Neuronal stem cell (in vitro differentiated cells): ENCODE data around the gene LMTK3.

Experiments used
- DNase-seq: peaks from one replicate; pipeline ENCODE4 v3.0.0-alpha.2; 2013; ENCODE audit warnings: low spot score
- H2AFZ ChIP-seq: one replicate; pipeline ENCODE4 v1.6.1; 2013; ENCODE audit warnings: mild to moderate bottlenecking, low read length, inconsistent platforms
- H2AK5ac ChIP-seq: 2 replicates; pipeline ENCODE4 v1.6.1; 2013; ENCODE audit warnings: low read depth, mild to moderate bottlenecking, inconsistent platforms, low read length, moderate library complexity, mixed read lengths
- H2BK120ac ChIP-seq: 2 replicates; pipeline ENCODE4 v1.6.1; 2013; ENCODE audit warnings: low read depth, mild to moderate bottlenecking, inconsistent platforms, low read length, moderate library complexity, mixed read lengths
- H2BK12ac ChIP-seq: one replicate; pipeline ENCODE4 v1.6.1; 2013; ENCODE audit warnings: low read length, inconsistent platforms
- H2BK15ac ChIP-seq: 2 replicates; pipeline ENCODE4 v1.6.1; 2013; ENCODE audit warnings: mild to moderate bottlenecking, low read length, inconsistent platforms, mixed read lengths
- H2BK5ac ChIP-seq: one replicate; pipeline ENCODE4 v1.6.1; 2013; ENCODE audit warnings: inconsistent platforms, mild to moderate bottlenecking, low read length, moderate library complexity
- H3K14ac ChIP-seq: one replicate; pipeline ENCODE4 v1.6.1; 2013; ENCODE audit warnings: low read length, inconsistent platforms
- H3K18ac ChIP-seq: 2 replicates; pipeline ENCODE4 v1.6.1; 2013; ENCODE audit warnings: low read length, inconsistent platforms
- H3K23ac ChIP-seq: 2 replicates; pipeline ENCODE4 v1.6.1; 2013; ENCODE audit warnings: low read depth, mild to moderate bottlenecking, mixed read lengths, low read length, inconsistent platforms; ENCODE audit not compliant: poor library complexity
- H3K27ac ChIP-seq: replicated peaks from 3 replicates; pipeline ENCODE4 v1.5.1; 2013; ENCODE audit warnings: low read length, inconsistent platforms
- H3K27me3 ChIP-seq, 3 experiments: 2 replicates each; pipeline ENCODE4 v1.6.1; 2013; ENCODE audit warnings: low read length in 3 of 3, mild to moderate bottlenecking in 2 of 3, inconsistent platforms in 1 of 3, low read depth in 1 of 3, mixed read lengths in 1 of 3, moderate library complexity in 1 of 3; ENCODE audit not compliant: control insufficient read depth in 3 of 3, insufficient read depth in 3 of 3
- H3K36me3 ChIP-seq, 2 donors: replicated peaks in 1 of 2; 2 replicates each; pipeline ENCODE4 v1.6.1; 2013; ENCODE audit warnings: low read length in 2 of 2; ENCODE audit not compliant: control insufficient read depth in 2 of 2, insufficient read depth in 2 of 2
- H3K4ac ChIP-seq: 2 replicates; pipeline ENCODE4 v1.6.1; 2013; ENCODE audit warnings: inconsistent platforms, mild to moderate bottlenecking, low read length, moderate library complexity
- H3K4me1 ChIP-seq, 2 donors: 1 replicate in 1 of 2; 2 replicates in 1 of 2; pipeline ENCODE4 v1.6.1; 2013; ENCODE audit warnings: low read length in 2 of 2, low read depth in 1 of 2; ENCODE audit not compliant: control insufficient read depth in 2 of 2, insufficient read depth in 1 of 2
- H3K4me2 ChIP-seq: one replicate; pipeline ENCODE4 v1.6.1; 2013; ENCODE audit warnings: mild to moderate bottlenecking, low read length, inconsistent platforms; ENCODE audit not compliant: insufficient read depth, poor library complexity, severe bottlenecking
- H3K4me3 ChIP-seq, 2 donors: 2 replicates each; pipeline ENCODE4 v1.5.1; 2013; ENCODE audit warnings: low read length in 2 of 2, mild to moderate bottlenecking in 2 of 2, inconsistent platforms in 1 of 2, moderate library complexity in 1 of 2
- H3K79me1 ChIP-seq: one replicate; pipeline ENCODE4 v1.6.1; 2013; ENCODE audit warnings: low read depth, mild to moderate bottlenecking, inconsistent platforms, low read length, moderate library complexity
- H3K9ac ChIP-seq: one replicate; pipeline ENCODE4 v1.6.1; 2013; ENCODE audit warnings: mild to moderate bottlenecking, low read depth, low read length, inconsistent platforms; ENCODE audit not compliant: poor library complexity
- H3K9me3 ChIP-seq, 2 donors: replicated peaks in 1 of 2; 2 replicates each; pipeline versions ENCODE3 to v1.6.1; 2013; ENCODE audit warnings: low read length in 2 of 2, mild to moderate bottlenecking in 2 of 2, inconsistent platforms in 1 of 2, low read depth in 1 of 2, mixed read lengths in 1 of 2, moderate library complexity in 1 of 2; ENCODE audit not compliant: control insufficient read depth in 2 of 2, insufficient read depth in 1 of 2
- H4K8ac ChIP-seq: one replicate; pipeline ENCODE4 v1.6.1; 2013; ENCODE audit warnings: low read depth, mild to moderate bottlenecking, inconsistent platforms, low read length, moderate library complexity
- H4K91ac ChIP-seq: one replicate; pipeline ENCODE4 v1.6.1; 2013; ENCODE audit warnings: low read length, low read depth, mild to moderate bottlenecking, inconsistent platforms; ENCODE audit not compliant: poor library complexity
- WGBS, 2 donors: extraction: QIAGEN DNeasy Blood & Tissue Kit; methylation state at CpG; one replicate each; pipeline ENCODE4 v1.1.7; 2013; ENCODE audit warnings: missing lambda C conversion rate in 2 of 2, mixed read lengths in 1 of 2; ENCODE audit not compliant: insufficient read length in 2 of 2, insufficient replicate concordance in 1 of 2; ENCODE audit errors: extremely low coverage in 2 of 2; 5-methylcytosine and 5-hydroxymethylcytosine counted together

The LMTK3 gene

DNA sequence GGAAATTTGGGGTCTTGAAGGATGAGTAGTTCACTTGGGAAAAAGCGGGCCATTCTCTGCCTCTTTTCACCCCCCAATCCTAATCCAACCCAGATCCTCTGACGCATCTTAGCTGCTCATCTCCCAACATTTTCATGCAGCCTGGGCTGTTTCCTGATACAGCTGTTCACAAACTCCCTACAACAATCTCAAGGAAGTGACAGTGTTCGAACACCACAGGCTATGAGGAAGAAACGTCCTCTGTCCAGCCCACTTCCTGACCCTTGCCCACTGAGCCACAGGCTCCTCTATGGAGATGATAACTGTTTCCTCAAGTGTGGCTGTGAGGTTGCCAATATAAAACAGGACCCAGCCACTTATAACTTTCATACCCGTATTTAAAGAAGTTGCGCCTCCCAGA, 16.2 kb downstream of the LMTK3 start:
- H3K18ac ChIP-seq = no peak overlapping the region
- no peak for DNase-seq
- H3K27ac ChIP-seq = no peak overlapping the region
- no peak overlapping the region for H2BK5ac ChIP-seq
- H3K9me3 ChIP-seq = no peaks in the 10 kb centered on the region
- H4K91ac ChIP-seq = no peak overlapping the region
- no peak overlapping the region for H2BK120ac ChIP-seq
- H3K14ac ChIP-seq = no peak overlapping the region
- H3K23ac ChIP-seq = no peak overlapping the region
- H4K8ac ChIP-seq = no peak overlapping the region
- H3K4me2 ChIP-seq = no peak overlapping the region
- H3K27me3 ChIP-seq = peaks cover 0 to 52% (median 14%) of the 10 kb centered on the region in 3 experiments
- no peaks in the 10 kb centered on the region for H3K36me3 ChIP-seq
- H2AK5ac ChIP-seq = no peak overlapping the region
- no peak overlapping the region for H2BK15ac ChIP-seq
- H2AFZ ChIP-seq = no peak overlapping the region
- no peak overlapping the region for H3K4ac ChIP-seq
- no CpG with 5 or more reads among the region's 6 CpGs for WGBS, 2 donors
- peaks cover 6 to 23% of the 10 kb centered on the region in 2 donors for H3K4me1 ChIP-seq
- H3K9ac ChIP-seq = no peak overlapping the region
- no peak overlapping the region for H2BK12ac ChIP-seq
- H3K79me1 ChIP-seq = no peaks in the 10 kb centered on the region
- no peak overlapping the region for H3K4me3 ChIP-seq

DNA sequence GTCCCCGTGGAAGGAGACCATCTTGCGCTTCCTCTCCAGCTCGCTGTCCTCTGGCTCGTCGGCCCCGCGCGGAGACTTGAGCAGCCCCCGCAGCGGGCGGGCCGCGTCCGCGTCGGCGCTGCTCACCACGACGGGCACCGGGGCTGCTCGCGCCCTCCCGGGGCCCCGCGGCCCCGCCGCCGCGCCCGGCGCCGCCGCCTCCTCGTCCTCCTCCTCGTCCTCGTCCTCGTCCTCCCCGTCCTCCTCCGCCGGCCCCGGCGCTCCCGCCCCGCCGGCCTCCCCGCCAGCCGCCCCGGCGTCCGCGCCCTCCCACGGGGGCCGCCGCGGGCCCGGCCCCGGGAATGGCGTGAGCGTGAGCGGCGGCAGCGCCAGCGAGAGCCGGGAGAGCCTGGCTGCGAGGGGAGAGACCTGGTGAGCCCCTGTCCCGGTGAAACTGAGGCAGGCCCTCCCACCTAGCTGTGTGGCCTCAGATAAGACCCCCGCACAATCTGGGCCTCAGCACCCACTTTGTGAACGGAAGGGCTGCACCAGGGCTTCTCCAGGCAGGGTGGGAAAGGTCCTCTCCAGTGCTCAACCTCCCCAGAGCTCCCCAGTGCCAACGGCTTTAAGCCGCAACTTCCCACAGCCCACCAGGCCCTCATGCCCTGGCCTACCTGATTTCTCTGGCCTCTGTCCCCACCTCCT, 17.8 kb downstream of the LMTK3 start:
- Histone ChIP-seq H3K27ac (no peak overlapping the region), H3K79me1 (no peaks in the 10 kb centered on the region), H2AFZ (peak overlapping the region; percentile 88), H3K4me2 (peak overlapping the region; percentile 84), H2BK5ac (no peak overlapping the region), H2BK120ac (no peak overlapping the region), H3K4me1 (peaks cover 6 to 23% of the 10 kb centered on the region in 2 donors), H2BK12ac (no peak overlapping the region), H3K4ac (no peak overlapping the region), H2AK5ac (peak overlapping the region; percentile 16), H3K18ac (peak overlapping the region; percentile 96), H3K27me3 (peaks cover 0 to 56% (median 14%) of the 10 kb centered on the region in 3 experiments), H3K36me3 (no peaks in the 10 kb centered on the region), H3K9me3 (no peaks in the 10 kb centered on the region), H3K14ac (peak overlapping the region; percentile 86), H3K9ac (peak overlapping the region; percentile 94), H4K91ac (no peak overlapping the region), H3K4me3 (peak overlapping the region; percentile 55 to 93), H3K23ac (peak overlapping the region; percentile 98), H2BK15ac (no peak overlapping the region), H4K8ac (no peak overlapping the region)
- no peak for DNase-seq
- WGBS, 2 donors = no CpG with 5 or more reads among the region's 70 CpGs

DNA sequence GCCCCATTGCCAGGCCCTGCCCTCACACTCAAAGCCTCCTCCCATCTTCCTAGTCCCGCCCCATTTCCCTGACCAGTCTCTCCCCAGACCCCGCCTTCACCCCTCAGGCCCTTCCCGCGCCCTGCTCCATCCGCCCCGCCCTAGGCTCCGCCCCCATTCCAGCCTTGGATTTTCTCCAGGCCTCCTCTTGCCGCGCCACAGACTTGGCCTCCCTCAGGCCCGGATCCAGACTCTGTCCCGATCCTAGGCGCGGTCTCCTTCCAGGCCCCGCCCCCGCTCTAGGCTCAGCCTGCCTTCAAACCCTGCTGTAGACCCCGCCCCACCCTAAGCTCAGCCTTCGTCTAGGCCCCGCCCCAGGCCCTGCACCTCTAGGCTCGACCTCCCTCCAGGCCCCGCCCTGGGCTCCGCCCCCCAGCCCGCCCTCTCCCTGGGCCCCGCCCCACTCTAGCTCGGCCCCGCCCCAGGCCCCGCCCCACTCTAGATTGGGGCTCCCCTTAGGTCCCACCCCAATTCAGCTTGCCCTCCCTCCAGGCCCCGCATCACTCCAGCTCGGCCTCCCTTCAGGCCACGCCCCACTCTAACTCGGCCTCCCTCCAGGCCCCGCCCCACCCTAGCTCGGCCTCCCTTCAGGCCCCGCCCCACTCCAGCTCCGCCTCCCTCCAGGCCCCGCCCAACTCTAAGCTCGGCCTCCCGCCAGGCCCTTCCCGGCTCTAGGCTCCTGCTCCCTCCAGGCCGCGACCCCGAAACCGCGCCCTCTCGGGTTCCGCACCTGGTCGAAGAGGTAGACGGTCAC, 18.5 kb downstream of the LMTK3 start:
- H4K91ac ChIP-seq = no peak overlapping the region
- H3K4me2 ChIP-seq = peak overlapping the region; percentile 84
- H3K27me3 ChIP-seq = peaks cover 0 to 55% (median 14%) of the 10 kb centered on the region in 3 experiments
- H3K23ac ChIP-seq = peak overlapping the region; percentile 98
- no peak overlapping the region for H2BK12ac ChIP-seq
- no peaks in the 10 kb centered on the region for H3K36me3 ChIP-seq
- H3K9me3 ChIP-seq = no peaks in the 10 kb centered on the region
- H3K4me1 ChIP-seq = peaks cover 6 to 23% of the 10 kb centered on the region in 2 donors
- peak overlapping the region; percentile 88 for H2AFZ ChIP-seq
- H3K4ac ChIP-seq = no peak overlapping the region
- WGBS, 2 donors = no CpG with 5 or more reads among the region's 47 CpGs
- H3K9ac ChIP-seq = peak overlapping the region; percentile 94
- H2BK15ac ChIP-seq = no peak overlapping the region
- H3K18ac ChIP-seq = peak overlapping the region; percentile 96
- peak; percentile 95 for DNase-seq
- peak overlapping the region; percentile 90 for H3K27ac ChIP-seq
- H3K4me3 ChIP-seq = peak overlapping the region; percentile 55 to 93
- no peak overlapping the region for H2BK120ac ChIP-seq
- H2AK5ac ChIP-seq = no peak overlapping the region
- H3K79me1 ChIP-seq = no peaks in the 10 kb centered on the region
- no peak overlapping the region for H4K8ac ChIP-seq
- no peak overlapping the region for H2BK5ac ChIP-seq
- H3K14ac ChIP-seq = peak overlapping the region; percentile 86

DNA sequence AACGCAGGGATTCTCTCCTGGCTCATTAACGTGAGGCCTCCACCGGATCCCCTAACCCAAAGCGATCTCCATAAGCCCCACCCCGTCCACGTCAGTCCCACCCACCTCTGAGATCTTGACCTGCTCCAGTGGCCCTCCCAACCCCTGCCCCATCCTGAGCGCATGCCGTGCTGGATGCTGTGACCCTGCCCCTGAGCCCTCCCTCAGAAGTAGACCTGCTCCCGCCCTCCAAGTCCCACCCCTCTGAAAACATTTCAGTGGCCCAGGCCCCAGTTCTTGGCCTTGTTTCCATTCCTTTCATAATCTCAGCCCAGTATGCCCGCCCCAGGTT, 19.9 kb downstream of the LMTK3 start:
- Histone ChIP-seq H3K27ac (peak overlapping the region; percentile 86), H2AK5ac (peak overlapping the region; percentile 50), H3K79me1 (no peaks in the 10 kb centered on the region), H3K9ac (no peak overlapping the region), H3K4ac (no peak overlapping the region), H3K4me2 (peak overlapping the region; percentile 60), H3K14ac (no peak overlapping the region), H3K36me3 (no peaks in the 10 kb centered on the region), H4K91ac (no peak overlapping the region), H4K8ac (no peak overlapping the region), H2BK12ac (no peak overlapping the region), H2AFZ (no peak overlapping the region), H2BK120ac (no peak overlapping the region), H3K18ac (peak overlapping the region; percentile 82), H3K27me3 (peaks cover 0 to 50% (median 14%) of the 10 kb centered on the region in 3 experiments), H3K23ac (no peak overlapping the region), H3K9me3 (no peaks in the 10 kb centered on the region), H3K4me1 (peaks cover 6 to 23% of the 10 kb centered on the region in 2 donors), H3K4me3 (peak overlapping the region in 1 of 2 donors; percentile 72), H2BK15ac (peak overlapping the region; percentile 6), H2BK5ac (no peak overlapping the region)
- no peak for DNase-seq
- WGBS, 2 donors = no CpG with 5 or more reads among the region's 10 CpGs
